Pons (tissue), 1 donor: ENCODE measurements around the gene AP5Z1.
A peak's percentile ranks its signal among the peaks of the same experiment; 100 is the strongest.

Source experiments
- DNase-seq: peaks from one replicate; pipeline ENCODE4 v3.0.0-alpha.2; 2016; ENCODE audit warnings: low spot score

AP5Z1 gene

DNA sequence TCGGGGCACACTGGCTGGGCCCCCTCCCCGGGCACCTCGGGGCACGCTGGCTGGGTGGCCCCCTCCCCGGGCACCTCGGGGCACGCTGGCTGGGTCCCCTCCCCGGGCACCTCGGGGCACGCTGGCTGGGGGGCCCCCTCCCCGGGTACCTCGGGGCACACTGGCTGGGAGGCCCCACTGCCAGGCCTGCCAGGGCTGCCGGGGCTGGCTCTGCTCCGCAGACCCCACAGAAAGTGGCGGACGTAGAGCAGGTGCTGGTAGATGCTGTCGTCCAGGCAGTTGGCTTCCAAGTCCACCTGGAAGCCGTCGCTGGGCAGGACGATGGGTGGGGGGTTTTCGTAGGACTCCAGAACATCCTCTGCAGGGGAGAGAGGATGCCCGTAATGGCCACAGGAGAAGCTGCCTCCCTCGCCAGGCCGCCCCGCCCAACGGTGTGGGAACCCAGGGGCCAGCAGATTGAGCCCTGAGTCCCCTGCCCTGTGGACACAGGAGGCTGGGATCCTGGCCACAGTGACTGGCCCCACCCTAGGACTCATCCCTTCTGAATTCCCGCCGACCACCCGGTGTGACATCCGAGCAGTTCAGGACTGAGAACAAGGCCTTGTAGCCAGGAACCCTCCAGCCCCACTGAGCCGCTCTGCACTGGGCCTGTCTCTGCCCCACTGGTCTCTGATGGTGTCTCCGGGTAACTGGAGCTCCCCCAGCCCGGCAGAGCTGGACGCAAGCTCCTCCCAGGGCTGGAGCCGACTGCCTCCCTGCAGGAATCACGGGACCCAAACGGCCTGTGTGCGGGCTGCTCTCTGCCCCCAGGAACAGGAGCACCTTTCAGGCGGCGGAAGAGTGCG is 28.2 kb downstream of the AP5Z1 start:
- DNase-seq = no peak

DNA sequence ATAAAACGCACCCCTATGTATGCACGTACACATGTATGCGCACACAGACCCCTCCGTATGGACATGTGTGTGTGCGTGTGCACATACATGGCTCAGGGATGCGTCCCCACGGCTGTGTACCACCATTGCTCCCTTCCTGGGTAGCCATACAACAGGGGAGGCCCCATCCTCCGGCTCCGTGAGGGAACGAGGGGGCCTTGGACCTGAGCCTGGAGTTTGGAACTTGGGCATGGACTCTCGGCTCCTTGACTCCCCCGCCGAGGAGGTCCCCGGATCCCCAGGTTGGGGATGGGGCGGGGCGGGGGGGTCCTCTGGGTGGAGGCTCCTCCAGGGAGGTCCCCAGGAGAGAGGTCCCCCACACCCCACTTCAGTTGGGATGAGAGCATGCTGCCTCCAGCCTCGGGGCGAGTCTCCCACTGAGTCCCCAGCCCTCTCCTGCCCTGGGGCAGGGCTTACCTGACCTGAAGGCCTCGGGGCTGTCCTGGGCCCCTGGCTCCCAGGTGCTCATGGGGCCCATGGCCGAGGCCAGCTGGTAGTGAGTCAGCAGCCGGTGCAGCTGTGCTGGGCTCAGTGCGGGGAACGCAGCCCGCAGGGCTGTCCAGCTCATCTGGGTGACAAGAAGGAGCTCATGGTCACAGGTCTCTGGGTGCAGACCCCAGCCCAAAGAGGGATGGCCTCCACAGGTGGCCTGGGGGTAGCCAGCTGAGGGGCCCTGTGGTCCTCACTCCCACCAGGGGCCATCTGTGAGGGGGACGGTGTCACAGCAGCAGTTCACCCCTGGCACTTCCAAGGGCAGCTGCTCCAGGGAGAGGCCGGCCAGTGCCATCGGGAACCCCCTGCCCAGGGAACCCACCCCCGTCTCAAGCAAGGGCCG is 29.9 kb downstream of the AP5Z1 start:
- DNase-seq = no peak

DNA sequence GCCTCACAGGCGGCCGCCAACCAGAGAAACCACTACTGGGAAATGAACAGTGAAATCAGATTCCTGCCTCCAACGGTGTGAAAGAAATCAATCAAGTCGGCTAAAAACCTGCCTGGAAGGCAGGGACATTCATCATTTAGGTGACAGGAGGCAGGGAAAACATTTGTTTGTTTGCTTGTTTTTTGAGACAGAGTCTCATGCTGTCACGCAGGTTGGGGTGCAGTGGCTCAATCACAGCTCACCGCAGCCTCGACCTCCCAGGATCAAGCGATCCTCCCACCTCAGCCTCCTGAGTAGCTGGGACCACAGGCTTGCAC is 30.5 kb downstream of the AP5Z1 start:
- DNase-seq = no peak

DNA sequence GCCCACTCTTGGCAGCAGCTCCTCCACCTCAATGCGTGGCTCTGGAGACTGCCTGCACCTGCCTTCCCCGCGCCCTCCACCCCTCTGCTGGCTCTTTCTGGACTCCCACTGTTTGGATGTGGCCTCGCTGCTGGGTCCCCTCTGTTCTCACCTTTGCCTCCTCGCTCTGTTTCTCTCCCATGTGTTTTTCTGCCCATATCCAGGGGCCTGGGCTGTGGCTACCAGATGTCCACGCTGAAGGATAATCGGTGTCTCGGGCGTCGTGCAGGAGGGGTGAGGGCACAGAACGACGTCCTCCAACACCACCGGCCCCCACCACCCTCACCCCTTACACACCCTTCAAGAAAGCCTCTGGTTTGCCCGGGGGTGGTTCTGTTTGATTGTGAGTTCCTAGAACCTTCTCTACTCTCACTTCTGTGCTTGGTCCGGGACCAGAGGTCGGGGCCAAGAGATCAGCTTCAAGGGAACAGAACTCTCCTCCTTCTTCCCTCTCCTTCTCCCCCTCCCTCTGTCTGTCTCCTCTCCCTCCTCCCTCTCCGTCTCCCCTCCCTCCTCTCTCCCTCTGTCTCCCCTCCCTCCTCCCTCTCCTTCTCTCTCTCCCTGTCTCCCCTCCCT is 31.7 kb downstream of the AP5Z1 start:
- DNase-seq = no peak

DNA sequence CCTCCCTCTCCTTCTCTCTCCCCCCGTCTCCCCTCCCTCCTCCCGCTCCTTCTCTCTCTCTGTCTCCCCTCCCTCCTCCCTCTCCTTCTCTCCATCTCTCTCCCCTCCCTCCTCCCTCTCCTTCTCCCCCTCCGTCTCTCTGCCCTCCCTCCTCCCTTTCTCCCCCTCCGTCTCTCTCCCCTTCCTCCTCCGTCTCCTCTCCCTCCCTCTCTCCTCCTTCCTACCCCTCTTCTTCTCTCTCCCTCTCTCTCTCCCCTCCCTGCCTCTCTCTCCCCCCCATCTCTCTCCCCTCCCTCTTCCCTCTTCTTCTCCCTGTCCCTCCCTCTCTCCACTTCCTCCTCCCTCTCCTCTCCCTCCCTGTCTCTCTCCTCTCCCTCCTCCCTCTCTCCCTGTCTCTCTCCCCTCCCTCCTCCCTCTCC is 32.2 kb downstream of the AP5Z1 start:
- no peak for DNase-seq

DNA sequence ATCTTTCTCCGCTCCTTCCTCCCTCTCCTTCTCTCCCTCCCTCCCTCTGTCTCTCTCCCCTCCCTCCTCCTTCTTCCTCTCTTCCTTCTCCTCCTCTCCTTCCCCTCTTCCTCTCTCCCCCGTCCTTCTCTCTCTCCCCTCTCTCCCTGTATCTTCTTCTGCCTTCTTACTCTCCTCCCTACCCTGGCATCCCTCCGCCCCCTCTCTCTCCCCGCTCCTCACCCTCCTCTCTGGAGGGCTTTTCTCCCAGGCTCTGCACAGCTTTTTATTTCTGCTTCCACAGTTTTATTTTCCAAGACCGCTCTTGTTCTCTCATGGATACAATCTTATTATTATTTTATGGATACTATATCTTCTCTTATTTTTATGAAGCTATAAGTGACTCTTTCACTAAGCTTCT is 32.6 kb downstream of the AP5Z1 start:
- DNase-seq = no peak

DNA sequence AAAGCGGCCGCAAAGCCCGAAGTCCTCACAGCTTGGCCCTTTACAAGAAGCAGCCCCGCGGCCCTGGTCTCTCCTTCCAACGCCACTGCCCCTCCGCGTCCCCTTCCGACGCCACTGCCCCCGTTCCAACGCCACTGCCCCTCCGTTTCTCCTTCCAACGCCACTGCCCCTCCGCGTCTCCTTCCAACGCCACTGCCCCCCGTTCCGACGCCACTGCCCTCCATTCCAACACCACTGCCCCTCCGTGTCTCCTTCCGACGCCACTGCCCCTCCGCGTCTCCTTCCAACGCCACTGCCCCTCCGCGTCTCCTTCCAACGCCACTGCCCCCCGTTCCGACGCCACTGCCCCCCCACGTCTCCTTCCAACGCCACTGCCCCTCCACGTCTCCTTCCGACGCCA is 33.1 kb downstream of the AP5Z1 start:
- no peak for DNase-seq

DNA sequence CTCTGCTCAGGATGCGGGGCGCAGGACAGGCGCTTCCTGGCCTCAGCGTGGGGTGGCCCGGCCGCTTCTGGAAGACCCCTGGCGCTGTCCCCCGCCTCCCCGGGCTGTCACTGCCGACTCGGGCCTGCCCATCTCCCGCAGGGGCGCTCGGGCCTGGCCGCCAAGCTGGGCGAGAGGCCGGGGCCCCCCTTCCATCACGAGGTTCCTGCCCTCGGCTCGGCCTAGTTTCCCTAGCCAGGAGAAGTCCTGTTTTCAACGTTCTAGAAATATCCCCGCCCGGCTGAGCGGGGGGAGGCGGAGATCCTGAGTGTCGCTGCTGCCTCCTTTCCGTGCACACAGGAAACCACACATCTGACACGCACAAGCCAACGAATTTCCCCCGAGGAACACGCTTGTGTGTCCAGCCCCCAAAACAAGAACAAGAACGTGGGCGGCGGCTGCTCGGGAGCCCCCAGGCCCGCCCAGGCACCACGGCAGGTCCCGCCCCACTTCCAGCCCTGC is 33.7 kb downstream of the AP5Z1 start:
- peak; percentile 79 for DNase-seq

DNA sequence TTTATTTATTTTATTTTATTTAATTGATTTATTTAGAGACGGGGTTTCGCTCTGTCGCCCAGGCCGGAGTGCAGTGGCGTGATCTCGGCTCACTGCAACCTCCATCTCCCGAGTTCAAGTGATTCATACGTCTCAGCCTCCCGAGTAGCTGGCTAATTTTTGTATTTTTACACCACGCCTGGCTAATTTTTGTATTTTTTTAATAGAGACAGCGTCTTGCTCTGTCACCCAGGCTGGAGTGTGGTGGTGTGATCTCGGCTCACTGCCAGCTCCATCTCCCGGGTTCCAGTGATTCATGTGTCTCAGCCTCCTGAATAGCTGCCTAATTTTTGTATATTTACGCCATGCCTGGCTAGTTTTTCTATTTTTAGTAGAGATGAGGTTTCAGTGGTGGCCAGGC is 34.2 kb downstream of the AP5Z1 start:
- DNase-seq = no peak

DNA sequence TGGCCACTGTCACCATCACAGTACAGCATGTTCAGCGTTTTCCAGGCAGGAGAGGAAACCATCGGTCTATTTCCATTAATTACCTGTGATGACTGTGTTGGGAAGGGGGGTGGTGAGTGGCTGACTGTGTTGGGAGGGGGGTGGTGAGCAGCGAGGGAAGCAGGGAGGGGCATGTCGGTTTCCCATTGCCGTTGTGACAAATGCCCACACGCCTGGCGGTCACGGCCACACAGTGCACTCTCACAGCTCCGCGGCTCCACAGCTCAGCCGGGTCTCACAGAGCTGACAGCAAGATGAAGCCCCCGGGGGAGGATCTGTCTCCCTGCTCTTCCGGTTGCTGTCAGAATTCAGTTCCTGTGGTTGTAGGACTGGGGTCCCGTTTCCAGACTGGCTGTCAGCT is 39.0 kb downstream of the AP5Z1 start:
- no peak for DNase-seq

DNA sequence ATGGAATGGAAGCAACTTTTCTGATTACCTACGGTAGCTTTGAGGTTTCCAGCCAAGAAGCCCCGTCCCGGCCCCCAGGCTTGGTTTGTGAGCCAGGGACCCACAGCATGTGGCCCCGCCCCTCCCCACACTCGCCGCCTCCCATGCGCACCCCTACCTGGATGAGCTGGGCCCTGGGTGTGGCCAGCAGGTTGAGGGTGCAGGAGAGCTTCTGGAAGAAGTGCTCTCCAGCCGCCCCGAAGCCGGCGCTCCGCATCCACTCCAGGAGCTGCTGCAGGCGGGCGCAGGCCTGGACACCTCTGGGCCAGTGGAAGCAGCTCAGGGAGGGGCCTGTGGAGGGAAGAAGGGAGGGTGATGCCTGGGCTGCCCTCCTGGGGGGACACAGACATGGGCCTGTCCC is 39.7 kb downstream of the AP5Z1 start:
- DNase-seq = no peak

DNA sequence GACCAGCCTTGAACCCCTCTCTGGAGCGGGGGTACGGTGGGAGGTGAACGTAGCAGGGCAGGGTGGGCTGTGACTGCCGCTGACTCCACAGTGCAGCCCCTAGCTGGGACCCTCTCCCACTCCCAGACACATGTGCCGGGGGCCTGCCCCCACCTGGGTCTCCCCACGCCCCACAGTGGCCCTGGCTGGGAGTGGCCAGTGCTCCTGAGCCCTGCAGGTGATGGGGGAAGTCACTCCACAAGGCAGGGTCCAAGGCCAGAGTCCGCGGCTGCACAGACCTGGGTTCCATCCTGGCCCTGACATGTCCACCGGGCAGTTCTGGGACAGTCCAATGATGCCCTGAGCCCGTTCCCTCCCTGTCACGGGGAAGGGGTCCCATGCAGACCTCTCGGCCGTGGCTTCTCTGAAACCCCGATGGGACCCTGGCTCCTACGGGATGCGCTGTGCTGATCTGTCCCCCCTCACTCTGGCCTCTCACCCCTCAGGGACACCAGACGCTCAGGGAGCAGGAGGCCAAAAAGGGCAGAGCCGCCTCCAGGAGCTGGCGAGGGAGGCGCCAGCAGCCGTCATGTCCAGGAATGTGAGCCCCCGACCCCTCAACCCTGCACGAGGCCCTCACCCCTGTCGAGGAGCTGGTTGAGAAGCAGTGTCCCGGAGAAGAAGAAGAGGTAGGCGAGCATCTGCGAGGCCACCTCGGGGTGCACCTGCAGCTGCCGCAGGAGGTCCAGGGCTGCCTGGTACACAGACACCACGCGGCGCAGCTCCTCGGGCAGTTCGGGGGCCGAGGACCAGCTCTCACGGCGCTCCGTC is 40.4 kb downstream of the AP5Z1 start:
- no peak for DNase-seq

DNA sequence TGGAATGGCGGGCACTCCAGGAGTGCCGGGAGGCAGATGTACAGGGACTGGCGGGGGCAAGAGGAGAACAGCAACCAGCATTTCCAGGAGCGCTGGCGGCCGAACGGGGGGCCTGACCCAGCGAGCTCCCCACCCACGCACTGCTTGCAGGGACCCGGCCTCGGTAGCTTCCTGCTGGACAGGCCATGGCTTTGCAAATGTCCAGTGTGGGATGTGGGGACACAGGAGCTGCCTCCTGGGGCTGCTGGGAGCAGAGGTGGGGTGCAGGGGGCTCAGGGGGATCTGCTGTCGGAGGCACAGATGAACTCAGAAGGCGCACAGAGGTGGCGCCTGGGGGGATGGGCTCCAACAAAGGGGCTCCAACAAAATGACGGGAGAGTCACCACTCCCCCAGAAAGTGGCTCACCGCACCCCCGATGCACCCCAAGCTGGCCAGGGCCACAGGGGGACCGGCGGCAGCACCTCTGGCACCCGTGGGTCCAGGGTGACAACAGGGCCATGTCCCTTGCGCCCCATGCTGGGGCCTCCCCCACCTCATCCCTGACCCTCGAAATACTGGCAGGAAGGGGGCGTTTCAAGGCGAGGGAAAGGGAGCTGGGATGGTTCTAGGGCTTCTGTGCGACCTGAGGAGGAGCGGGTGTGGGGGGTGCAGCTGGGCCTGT is 41.1 kb downstream of the AP5Z1 start:
- no peak for DNase-seq

DNA sequence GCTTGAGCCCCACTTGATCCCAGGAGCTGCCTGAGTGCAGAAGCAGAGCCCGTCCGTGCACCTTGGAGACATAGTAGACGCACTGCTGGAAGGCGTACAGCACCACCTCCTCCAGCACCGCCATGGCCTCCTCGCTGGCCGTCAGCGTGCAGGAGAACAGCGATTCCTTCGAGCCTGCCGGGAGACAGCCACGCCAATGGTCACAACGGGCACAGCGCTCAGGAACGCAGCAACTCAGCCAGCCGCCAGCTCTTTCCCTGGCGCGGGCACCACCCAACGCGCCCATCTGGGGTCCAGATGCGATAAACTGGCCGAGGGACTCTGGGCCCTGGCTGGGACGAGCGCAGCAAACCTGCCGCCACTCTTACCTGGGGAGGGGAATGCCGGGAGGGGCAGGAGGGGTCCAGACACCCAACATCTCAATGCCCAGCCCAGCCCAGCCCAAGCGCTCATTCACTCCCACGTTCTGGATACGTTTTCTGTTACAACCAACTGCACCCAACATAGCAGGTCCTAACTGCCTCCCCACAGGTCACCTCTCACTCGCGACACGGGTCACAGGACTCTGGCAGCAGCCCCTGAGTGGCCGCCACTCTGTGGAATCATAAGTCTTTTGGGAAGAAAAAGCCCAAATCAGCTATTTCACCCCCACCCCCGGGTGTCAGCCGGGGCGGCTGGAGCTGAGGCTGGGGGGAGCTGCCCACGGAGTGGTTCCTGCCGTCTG is 41.9 kb downstream of the AP5Z1 start:
- no peak for DNase-seq

DNA sequence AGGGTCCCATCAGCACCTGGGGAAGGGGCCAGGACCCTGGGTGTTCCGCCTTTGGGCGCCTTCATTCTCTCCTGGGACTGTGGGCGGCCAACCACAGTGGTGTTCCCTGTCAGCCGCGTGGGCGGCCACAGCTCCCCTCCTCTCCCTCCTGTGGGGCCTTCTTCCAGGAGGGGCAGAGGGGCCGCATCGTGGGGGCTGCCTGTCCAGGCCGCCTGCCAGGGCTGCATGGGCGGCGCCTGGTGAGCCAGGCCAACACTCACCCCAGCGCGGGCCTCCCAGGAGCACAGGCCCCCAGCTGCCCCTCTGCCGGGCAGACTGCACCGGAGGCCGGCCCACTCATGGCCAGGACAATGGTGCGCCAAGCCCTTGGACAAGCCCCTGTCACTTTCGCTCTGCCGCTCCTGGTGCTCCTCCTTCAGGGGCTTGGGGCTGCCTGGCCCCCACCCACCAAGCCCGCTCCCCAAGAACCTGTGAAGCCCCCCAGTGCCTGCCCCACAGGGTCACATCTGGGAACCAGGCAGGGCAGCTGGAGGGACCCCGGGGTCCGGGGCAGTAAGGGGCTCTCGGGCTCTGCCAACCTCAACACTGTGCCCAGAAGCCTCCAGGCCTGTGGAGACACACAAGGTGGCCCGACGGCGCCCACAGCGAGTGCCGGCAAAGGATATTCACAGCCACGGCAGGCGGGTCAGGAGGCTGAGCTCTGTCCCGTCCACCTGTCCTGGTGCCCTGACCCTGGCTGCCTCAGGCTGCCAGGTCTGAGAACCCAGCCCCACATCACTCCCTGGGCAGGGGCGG is 42.8 kb downstream of the AP5Z1 start:
- no peak for DNase-seq

DNA sequence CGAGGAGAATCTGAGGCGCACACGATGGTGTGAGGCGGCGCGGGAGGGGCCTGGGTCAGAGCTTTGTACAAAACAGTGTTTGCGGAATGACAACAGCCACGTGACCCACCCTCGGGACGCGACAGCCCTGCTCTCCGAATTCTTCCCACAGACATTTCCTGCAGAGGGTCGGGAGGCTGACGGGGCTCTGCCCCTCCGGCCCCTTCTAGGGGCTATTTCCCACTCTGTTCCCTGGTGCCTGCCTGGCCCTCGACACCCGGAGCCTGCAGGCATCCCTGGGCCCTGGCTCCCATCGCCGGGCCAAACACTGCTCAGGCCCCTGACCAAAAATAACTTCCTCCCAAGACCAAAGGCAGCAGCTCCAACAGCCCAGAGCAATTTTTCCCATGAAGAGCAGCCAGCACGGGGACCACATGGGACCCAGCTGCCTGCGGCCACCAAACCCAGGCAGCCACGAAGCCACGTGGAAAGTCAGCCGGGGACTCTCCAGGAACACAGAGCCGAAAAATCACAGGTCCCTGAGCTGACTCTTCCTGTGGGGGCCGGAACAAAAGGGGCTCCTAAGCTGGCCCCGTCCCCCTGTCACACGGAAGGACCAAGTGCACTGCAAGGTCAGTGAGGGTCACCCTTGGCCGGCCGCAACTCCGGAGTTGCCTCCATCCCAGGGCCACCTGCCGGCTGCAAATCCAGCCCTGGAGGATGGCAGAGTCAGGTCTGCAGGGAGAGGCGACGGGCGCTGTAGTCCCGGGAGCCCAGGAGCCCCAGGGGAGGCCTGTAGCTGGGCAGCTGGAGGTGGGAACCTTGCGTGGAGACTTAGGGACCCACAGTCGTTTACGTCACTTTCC is 44.4 kb downstream of the AP5Z1 start:
- DNase-seq = no peak

DNA sequence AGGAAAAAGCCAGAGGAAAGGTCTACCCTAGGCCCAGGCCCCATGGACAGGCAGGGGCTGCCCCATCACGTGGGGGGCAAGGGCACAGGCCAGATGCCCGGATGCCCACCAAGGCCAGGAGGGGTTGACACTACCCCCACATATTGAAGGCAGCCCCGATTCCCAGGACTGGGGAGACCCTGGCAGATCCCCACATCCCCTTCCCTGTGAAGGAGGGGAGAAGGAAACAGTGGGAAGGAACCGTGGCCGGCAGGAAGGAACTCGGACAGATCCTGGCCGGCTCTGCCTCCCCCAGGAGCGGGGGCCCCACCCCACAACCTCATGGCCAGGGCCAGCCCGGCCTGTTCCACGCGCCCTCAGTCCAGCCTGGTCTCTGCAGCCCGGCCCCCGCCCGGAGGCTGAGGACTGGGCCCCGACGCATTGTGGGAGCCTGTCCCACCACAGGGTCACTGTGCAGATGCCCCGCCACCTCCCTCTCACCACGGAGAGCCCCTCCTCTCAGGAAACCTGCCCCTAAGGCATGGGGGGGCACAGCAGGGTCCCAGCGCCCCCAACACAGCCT is 45.1 kb downstream of the AP5Z1 start:
- DNase-seq = no peak

DNA sequence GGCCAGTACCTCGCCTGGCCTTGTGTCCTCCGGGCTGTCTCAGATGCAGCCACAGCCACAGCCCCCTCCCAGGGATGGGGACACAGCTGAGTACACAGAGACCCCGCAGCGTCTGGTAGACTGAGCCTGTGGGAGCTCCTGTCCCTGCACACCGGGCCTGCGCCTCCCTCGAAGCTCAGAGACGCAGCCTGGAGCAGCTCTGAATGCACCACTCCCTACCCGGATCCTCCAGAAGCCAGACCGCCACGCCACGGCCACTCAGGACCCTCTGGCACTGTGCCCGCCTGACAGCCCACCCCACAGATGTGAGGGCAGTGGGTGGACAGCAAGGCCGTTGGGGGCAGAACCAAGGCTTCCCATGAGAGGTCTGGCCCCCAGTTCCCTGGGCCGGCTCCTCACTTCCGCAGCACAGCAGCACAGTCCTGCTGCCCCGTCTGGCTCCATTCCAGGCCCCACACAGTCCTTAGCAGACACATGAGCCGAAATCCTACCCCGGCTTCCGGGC is 45.6 kb downstream of the AP5Z1 start:
- DNase-seq = no peak
